HEK293T (cell line): ENCODE results near the gene CSF2.

ENCODE experiments used
- ARNT ChIP-seq: fragments of 450-650 bp; IDR thresholded peaks from 2 replicates; pipeline ENCODE4 v1.6.1; 2017; ENCODE audit warnings: mild to moderate bottlenecking
- BHLHE40 ChIP-seq: fragments of 450-650 bp; IDR thresholded peaks from 2 replicates; pipeline ENCODE4 v1.6.1; 2016; ENCODE audit warnings: mild to moderate bottlenecking, moderate library complexity, borderline replicate concordance
- CTBP1 ChIP-seq: fragments of 450-650 bp; IDR thresholded peaks from 2 replicates; pipeline ENCODE4 v1.6.1; 2016; ENCODE audit warnings: borderline replicate concordance
- FOXM1 ChIP-seq: fragments of 450-650 bp; IDR thresholded peaks from 2 replicates; pipeline ENCODE4 v1.6.1; 2017; ENCODE audit warnings: mild to moderate bottlenecking, borderline replicate concordance
- HDGF ChIP-seq: fragments of 450-650 bp; IDR thresholded peaks from 2 replicates; pipeline ENCODE4 v1.6.1; 2017; ENCODE audit warnings: antibody characterized with exemption, borderline replicate concordance
- SP1 ChIP-seq: fragments of 450-650 bp; IDR thresholded peaks from 2 replicates; pipeline ENCODE4 v1.6.1; 2017
- SUZ12 ChIP-seq: fragments of 450-650 bp; IDR thresholded peaks from 2 replicates; pipeline ENCODE4 v1.6.1; 2016; ENCODE audit warnings: mild to moderate bottlenecking
- TARDBP ChIP-seq: fragments of 450-650 bp; IDR thresholded peaks from 2 replicates; pipeline ENCODE4 v1.6.1; 2016
- ZNF384 ChIP-seq: fragments of 450-650 bp; IDR thresholded peaks from 2 replicates; pipeline ENCODE4 v1.6.1; 2016
- TF ChIP-seq, protein P1 (sequence below): fragments of 450-650 bp; IDR thresholded peaks from 2 replicates; pipeline ENCODE4 v1.6.1; 2016

DNA sequence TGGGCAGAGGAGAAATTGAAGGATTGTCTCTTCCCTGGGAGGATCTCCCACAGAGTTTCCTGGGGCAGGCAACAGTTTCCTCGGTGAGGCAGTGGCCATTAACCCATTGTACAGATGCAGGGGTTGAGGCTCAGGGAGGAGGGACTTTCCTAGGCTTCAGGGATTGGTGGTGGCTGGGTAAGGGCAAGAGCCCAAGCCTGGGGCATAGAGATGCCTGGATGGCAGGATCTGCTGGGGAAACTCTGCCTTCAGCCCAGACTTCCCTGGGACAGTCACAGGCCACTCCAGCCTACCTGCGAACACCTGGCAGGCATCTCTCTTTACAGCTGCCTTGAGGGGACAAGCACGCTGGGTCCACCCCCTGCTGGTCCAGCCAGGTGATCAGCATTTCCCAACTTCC is 3.6 kb upstream of the CSF2 start:
- TF ChIP-seq BHLHE40 (no peak), TARDBP (no peak), FOXM1 (no peak), ZNF384 (no peak), SP1 (no peak), SUZ12 (no peak), CTBP1 (no peak), HDGF (no peak), ARNT (no peak)
- TF ChIP-seq, protein P1, sequence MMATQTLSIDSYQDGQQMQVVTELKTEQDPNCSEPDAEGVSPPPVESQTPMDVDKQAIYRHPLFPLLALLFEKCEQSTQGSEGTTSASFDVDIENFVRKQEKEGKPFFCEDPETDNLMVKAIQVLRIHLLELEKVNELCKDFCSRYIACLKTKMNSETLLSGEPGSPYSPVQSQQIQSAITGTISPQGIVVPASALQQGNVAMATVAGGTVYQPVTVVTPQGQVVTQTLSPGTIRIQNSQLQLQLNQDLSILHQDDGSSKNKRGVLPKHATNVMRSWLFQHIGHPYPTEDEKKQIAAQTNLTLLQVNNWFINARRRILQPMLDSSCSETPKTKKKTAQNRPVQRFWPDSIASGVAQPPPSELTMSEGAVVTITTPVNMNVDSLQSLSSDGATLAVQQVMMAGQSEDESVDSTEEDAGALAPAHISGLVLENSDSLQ = no peak
